SU-DHL-6 (cell line): ENCODE measurements around the gene IGSF5.

Source experiments
- H2AFZ ChIP-seq: fragments of 200-600 bp; sonication (generic); 2 replicates; pipeline ENCODE4 v1.6.1; 2014; ENCODE audit warnings: low read depth, mild to moderate bottlenecking, moderate library complexity, mixed read lengths, antibody characterized with exemption, low read length; ENCODE audit not compliant: severe bottlenecking
- H3F3A ChIP-seq: fragments of 200-600 bp; shearing (Covaris generic); 2 replicates; pipeline ENCODE4 v1.6.0; 2016; ENCODE audit warnings: antibody characterized with exemption, mild to moderate bottlenecking; ENCODE audit not compliant: insufficient read depth
- H3K27ac ChIP-seq: fragments of 200-600 bp; sonication (generic); 2 replicates; pipeline ENCODE4 v1.5.1; 2016; ENCODE audit warnings: low read depth, mild to moderate bottlenecking, low read length, moderate library complexity, mixed read lengths
- H3K27me3 ChIP-seq: fragments of 200-600 bp; sonication (generic), shearing (Covaris generic); 2 replicates; pipeline ENCODE4 v1.6.0; 2014; ENCODE audit warnings: mild to moderate bottlenecking, low read length
- H3K36me3 ChIP-seq: fragments of 200-600 bp; sonication (generic); 2 replicates; pipeline ENCODE4 v1.6.1; 2014; ENCODE audit warnings: mild to moderate bottlenecking, low read length, mixed read lengths
- H3K4me2 ChIP-seq: fragments of 300-600, 200-600 bp; shearing (Covaris generic), sonication (generic); 2 replicates; pipeline ENCODE4 v1.6.0; 2014; ENCODE audit warnings: low read length, low read depth, mild to moderate bottlenecking; ENCODE audit not compliant: poor library complexity, severe bottlenecking
- H3K4me3 ChIP-seq: fragments of 200-600 bp; sonication (generic); 2 replicates; pipeline ENCODE4 v1.5.1; 2014; ENCODE audit warnings: antibody characterized with exemption, low read length, mild to moderate bottlenecking, mixed read lengths; ENCODE audit not compliant: insufficient read depth, poor library complexity, severe bottlenecking
- H3K79me2 ChIP-seq: fragments of 200-600 bp; sonication (generic); 2 replicates; pipeline ENCODE4 v1.6.1; 2014; ENCODE audit warnings: mild to moderate bottlenecking, low read length, moderate library complexity; ENCODE audit not compliant: insufficient read depth
- H3K9ac ChIP-seq: fragments of 200-600 bp; sonication (generic); 2 replicates; pipeline ENCODE4 v1.7.0; 2014; ENCODE audit warnings: mild to moderate bottlenecking, low read length
- H3K9me2 ChIP-seq: fragments of 200-600 bp; sonication (generic); replicated peaks from 2 replicates; pipeline ENCODE4 v1.6.1; 2014; ENCODE audit warnings: low read length; ENCODE audit not compliant: insufficient read depth
- H3K9me3 ChIP-seq: fragments of 200-600 bp; sonication (generic); 2 replicates; pipeline ENCODE4 v1.6.1; 2014; ENCODE audit warnings: low read length, mixed read lengths; ENCODE audit not compliant: insufficient read depth
- H4K20me1 ChIP-seq: fragments of 200-600 bp; sonication (generic); 2 replicates; pipeline ENCODE4 v1.6.1; 2014; ENCODE audit warnings: low read depth, mild to moderate bottlenecking, antibody characterized with exemption, low read length, moderate library complexity, mixed read lengths
- EZH2phosphoT487 ChIP-seq: fragments of 200-600 bp; sonication (generic), shearing (Covaris generic); conservative IDR thresholded peaks from 2 replicates; pipeline ENCODE4 v1.6.1; 2018; ENCODE audit warnings: mild to moderate bottlenecking, antibody characterized with exemption, low read length, moderate library complexity, mixed read lengths
- TF ChIP-seq, protein P1 (sequence below): fragments of 200-600 bp; sonication (generic); IDR thresholded peaks from one replicate; pipeline ENCODE4 v1.5.1; 2017; ENCODE audit warnings: antibody characterized with exemption, mild to moderate bottlenecking, low read length, moderate library complexity; ENCODE audit not compliant: insufficient read depth, poor library complexity, severe bottlenecking

Gene IGSF5

DNA sequence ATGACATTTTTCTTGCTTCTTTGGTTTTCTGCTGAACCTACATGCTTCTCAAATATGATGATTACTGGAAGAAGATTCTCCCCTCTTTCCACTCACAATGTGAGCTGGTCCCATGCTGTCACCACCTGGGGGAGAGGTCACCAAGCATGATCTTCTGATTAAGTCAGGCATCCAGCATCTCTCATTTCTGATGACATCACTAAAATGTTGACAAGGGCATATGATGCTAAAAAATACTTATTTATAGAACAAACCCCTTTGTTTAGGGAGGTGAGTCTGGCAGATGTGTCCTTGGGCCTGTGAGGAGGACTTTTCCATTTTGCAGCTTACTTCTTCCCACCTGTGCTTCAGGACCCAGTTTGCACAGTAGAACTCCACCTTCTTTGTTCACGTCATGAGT lies 80.3 kb downstream of the IGSF5 start:
- no peaks in the 10 kb centered on the region for H3F3A ChIP-seq
- H3K9ac ChIP-seq = no peak overlapping the region
- H3K79me2 ChIP-seq = no peaks in the 10 kb centered on the region
- no peaks in the 10 kb centered on the region for H3K9me2 ChIP-seq
- H2AFZ ChIP-seq = no peak overlapping the region
- H3K4me2 ChIP-seq = no peak overlapping the region
- no peaks in the 10 kb centered on the region for H3K9me3 ChIP-seq
- no peak overlapping the region for H3K4me3 ChIP-seq
- no peaks in the 10 kb centered on the region for H4K20me1 ChIP-seq
- no peaks in the 10 kb centered on the region for H3K36me3 ChIP-seq
- no peak overlapping the region for H3K27ac ChIP-seq
- TF ChIP-seq, protein P1, sequence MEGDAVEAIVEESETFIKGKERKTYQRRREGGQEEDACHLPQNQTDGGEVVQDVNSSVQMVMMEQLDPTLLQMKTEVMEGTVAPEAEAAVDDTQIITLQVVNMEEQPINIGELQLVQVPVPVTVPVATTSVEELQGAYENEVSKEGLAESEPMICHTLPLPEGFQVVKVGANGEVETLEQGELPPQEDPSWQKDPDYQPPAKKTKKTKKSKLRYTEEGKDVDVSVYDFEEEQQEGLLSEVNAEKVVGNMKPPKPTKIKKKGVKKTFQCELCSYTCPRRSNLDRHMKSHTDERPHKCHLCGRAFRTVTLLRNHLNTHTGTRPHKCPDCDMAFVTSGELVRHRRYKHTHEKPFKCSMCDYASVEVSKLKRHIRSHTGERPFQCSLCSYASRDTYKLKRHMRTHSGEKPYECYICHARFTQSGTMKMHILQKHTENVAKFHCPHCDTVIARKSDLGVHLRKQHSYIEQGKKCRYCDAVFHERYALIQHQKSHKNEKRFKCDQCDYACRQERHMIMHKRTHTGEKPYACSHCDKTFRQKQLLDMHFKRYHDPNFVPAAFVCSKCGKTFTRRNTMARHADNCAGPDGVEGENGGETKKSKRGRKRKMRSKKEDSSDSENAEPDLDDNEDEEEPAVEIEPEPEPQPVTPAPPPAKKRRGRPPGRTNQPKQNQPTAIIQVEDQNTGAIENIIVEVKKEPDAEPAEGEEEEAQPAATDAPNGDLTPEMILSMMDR = no peak
- no peak for TF ChIP-seq EZH2phosphoT487
- no peaks in the 10 kb centered on the region for H3K27me3 ChIP-seq

DNA sequence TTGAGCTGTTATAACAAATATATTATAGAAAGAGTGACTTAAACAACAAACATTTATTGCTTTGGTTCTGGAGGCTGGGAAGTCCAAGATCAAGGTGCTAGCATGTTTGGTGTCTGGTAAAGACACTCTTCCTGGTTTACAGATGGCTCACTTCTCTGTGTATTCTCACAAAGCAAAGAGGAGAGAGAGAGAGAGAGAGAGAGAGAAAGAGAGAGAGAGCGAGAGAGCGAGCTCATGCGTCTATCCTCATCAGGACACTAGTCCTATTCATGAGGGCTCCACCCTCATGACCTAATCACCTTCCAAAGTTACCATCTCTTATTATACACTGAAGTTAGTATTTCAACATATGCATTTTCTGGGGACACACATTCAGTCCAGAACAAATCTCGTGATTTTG lies 89.6 kb downstream of the IGSF5 start:
- Histone ChIP-seq H3K79me2 (no peaks in the 10 kb centered on the region), H3K27ac (no peak overlapping the region), H2AFZ (no peak overlapping the region), H3K4me2 (no peak overlapping the region), H3K9me3 (no peaks in the 10 kb centered on the region), H4K20me1 (no peaks in the 10 kb centered on the region), H3K9me2 (no peaks in the 10 kb centered on the region), H3F3A (no peaks in the 10 kb centered on the region), H3K9ac (no peak overlapping the region), H3K27me3 (no peaks in the 10 kb centered on the region), H3K36me3 (no peaks in the 10 kb centered on the region), H3K4me3 (no peak overlapping the region)
- TF ChIP-seq, protein P1 = no peak

DNA sequence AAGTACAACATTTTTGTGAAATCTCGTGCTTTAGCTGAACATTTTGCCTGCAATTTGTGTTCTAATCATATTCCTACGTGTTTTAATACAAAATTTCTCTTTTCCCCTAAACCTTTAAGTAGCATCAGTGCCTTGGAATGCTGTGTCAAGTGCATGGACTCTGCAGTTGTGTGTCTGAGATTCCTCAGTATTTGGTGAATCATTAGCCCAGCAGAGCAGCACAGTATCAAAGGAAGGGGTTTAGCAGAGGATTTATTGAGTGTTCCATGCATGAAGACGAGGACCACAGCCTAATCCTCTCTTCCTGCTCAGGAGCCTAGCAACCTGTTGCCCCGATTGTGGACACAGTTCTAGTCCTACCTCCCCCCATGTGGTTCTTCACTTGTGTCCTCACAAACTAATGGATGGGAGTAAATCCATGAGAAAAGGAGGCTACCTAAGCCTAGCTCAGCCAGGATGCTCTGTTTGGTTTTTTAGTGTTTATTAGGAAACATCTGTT lies 92.9 kb downstream of the IGSF5 start:
- H3K36me3 ChIP-seq = no peaks in the 10 kb centered on the region
- H3K79me2 ChIP-seq = no peaks in the 10 kb centered on the region
- H3K4me3 ChIP-seq = no peak overlapping the region
- H3K9me3 ChIP-seq = no peaks in the 10 kb centered on the region
- H3K27me3 ChIP-seq = no peaks in the 10 kb centered on the region
- no peak overlapping the region for H3K9ac ChIP-seq
- H2AFZ ChIP-seq = no peak overlapping the region
- no peaks in the 10 kb centered on the region for H3F3A ChIP-seq
- H3K4me2 ChIP-seq = no peak overlapping the region
- no peak overlapping the region for H3K27ac ChIP-seq
- no peaks in the 10 kb centered on the region for H4K20me1 ChIP-seq
- H3K9me2 ChIP-seq = no peaks in the 10 kb centered on the region
- TF ChIP-seq, protein P1 = no peak
- no peak for TF ChIP-seq EZH2phosphoT487
